Pancreas (tissue), 10 donors: ENCODE measurements around the gene PRKCQ. TPM values are rescaled to one million over a fixed set of nuclear protein-coding genes. Genes with fewer than 3 reads are reported as not detected.

ENCODE experiments used
- ATAC-seq, 4 donors: fragments of 200-7000 bp; cut with Tn5 transposase; one replicate each; pipeline versions ENCODE4 v1.8.0 to v1.9.1; 2020; ENCODE audit warnings: mild to moderate bottlenecking in 4 of 4, moderate library complexity in 4 of 4
- DNase-seq, 6 donors: peaks; one replicate each; pipeline ENCODE4 v3.0.0-alpha.2; 2020
- FAIRE-seq: peaks from 2 replicates; lab custom pipeline; 2012; peaks lifted over from hg19 to GRCh38; lab: Jason Lieb, UNC
- H3K27ac ChIP-seq, 4 donors: fragments of 200-600 bp; sonication (generic); 1 replicate in 3 of 4; 2 replicates in 1 of 4; pipeline versions ENCODE4 v1.5.0 to v1.8.0; 2020
- H3K27me3 ChIP-seq, 4 donors: fragments of 200-600 bp; one replicate each; pipeline ENCODE4 v1.8.0; 2021
- H3K36me3 ChIP-seq, 3 donors: fragments of 200-600 bp; sonication (generic) in 1 of 3; one replicate each; pipeline versions ENCODE4 v1.5.0 to v1.8.0; 2020 to 2021
- H3K4me1 ChIP-seq, 3 donors: fragments of 200-600 bp; one replicate each; pipeline ENCODE4 v1.8.0; 2021
- H3K4me3 ChIP-seq, 4 donors: fragments of 200-600 bp; sonication (generic) in 2 of 4; one replicate each; pipeline versions ENCODE4 v1.5.0 to v1.8.0; 2020 to 2021
- H3K9me3 ChIP-seq, 4 donors: fragments of 200-600 bp; one replicate each; pipeline ENCODE4 v1.8.0; 2021
- WGBS, 2 donors: extraction: QIAGEN DNeasy Blood & Tissue Kit; methylation state at CpG; one replicate each; pipeline ENCODE4 v1.1.7; 2013; 5-methylcytosine and 5-hydroxymethylcytosine counted together
- intact Hi-C, 3 donors: fragments of 100-400 bp; cut with DNase I; formaldehyde crosslinking; loops; one replicate each; pipeline versions ENCODE4 v1.11.1 to v1.14.2; 2022
- polyA plus RNA-seq, 2 donors: library from polyadenylated mRNA; stranded (reverse); fragments of 200-250 nt; gene quantifications; one replicate each; pipeline ENCODE4 v1.2.3, GENCODE V29; 2013
- total RNA-seq, 6 donors: library from RNA; stranded (reverse); fragmentation: NEBNext Ultra II Directional in 4 of 6; extraction: Animal tissue kit (Norgen Biotek cat#: 25700) in 4 of 6; gene quantifications; one replicate each; pipeline versions ENCODE4 v1.2.1 to v1.2.4, GENCODE V29; 2021 to 2023
- TF ChIP-seq, protein P1 (sequence below), 4 donors: fragments of 200-600 bp; sonication (generic) in 3 of 4; IDR thresholded peaks; one replicate each; pipeline versions ENCODE4 v1.5.0 to v1.8.0; 2021; ENCODE audit warnings: antibody characterized with exemption in 4 of 4
- donor health status: healthy with polysubstance abuse.
- donor health status: DM: no; HTN: no; CAD: no; lungs with moderate emphysema.
- donor health status: DM: no; HTN: no; CAD: no.
- donor health status: control.
- donor health status: control.
- donor health status: Bipolar disorder and iron deficiency.
- donor health status: DM: yes; HTN: yes; CAD: no.
- donor health status: DM: no; HTN: no; CAD: no.
- donor health status: DM: no; HTN: no; CAD: no.
- donor health status: DM: yes; HTN: yes; CAD: no.

PRKCQ gene
- total and polyA plus RNA-seq, 8 donors = 1.4 to 5.2 (median 3.4) TPM

DNA sequence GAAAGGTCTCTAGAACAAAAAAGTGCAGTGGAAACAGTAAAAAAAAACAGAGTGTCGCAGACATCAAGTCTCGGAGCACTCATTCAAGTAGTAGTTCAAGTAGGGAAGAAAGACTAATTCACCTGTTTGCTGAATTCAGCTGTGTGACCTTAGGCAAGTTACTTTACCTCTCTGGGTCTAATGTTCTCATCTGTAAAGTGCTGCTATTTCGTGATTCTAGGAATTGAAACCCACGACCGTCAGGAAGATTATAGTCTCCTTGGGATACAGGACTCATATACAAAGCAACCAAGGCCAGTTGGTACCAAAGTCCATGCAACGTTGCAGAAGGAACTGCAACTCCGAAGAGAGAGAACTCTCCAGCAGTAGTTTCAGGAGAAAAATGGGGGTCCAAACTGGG, 26.1 kb downstream of the PRKCQ start:
- no peak overlapping the region for H3K4me3 ChIP-seq
- ATAC-seq = no peak
- intact Hi-C loops = no loop called here

DNA sequence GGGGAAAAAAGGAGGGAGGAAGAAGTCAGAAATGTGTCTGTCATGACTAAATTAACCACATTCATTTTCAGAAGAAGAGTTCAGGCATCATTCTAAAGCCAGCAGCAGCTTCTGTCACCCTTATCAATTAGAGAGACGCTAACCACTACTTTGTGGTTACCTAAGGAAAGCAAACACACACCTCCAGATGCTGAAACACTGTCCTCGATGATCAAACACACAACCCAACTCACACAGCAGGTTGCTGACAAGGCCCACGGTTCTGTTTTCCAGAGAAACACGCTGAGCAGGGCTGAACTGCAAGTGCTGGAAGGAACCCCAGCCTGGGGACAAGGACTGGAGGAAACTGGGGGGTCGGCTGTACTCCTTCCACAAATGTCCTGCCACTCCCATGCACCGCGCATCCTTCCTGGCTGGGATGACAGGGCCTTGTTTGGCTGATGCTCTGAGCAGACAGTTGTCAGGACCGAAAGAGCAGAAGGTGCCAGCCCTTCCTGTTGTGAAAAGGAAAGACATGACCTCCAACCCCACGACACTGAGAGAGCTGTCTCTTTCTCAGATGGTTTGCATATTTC, 36.6 kb downstream of the PRKCQ start:
- H3K4me3 ChIP-seq = peak overlapping the region in 1 of 4 donors; percentile 5
- no peak for DNase-seq

More for the DNA sequence above, 26.1 kb downstream of the PRKCQ start:
- H3K36me3 ChIP-seq = no peaks in the 10 kb centered on the region
- H3K27ac ChIP-seq = no peak overlapping the region
- WGBS, 2 donors = 68 to 74% methylated on average over 7 of the region's 7 CpGs
- TF ChIP-seq, protein P1, sequence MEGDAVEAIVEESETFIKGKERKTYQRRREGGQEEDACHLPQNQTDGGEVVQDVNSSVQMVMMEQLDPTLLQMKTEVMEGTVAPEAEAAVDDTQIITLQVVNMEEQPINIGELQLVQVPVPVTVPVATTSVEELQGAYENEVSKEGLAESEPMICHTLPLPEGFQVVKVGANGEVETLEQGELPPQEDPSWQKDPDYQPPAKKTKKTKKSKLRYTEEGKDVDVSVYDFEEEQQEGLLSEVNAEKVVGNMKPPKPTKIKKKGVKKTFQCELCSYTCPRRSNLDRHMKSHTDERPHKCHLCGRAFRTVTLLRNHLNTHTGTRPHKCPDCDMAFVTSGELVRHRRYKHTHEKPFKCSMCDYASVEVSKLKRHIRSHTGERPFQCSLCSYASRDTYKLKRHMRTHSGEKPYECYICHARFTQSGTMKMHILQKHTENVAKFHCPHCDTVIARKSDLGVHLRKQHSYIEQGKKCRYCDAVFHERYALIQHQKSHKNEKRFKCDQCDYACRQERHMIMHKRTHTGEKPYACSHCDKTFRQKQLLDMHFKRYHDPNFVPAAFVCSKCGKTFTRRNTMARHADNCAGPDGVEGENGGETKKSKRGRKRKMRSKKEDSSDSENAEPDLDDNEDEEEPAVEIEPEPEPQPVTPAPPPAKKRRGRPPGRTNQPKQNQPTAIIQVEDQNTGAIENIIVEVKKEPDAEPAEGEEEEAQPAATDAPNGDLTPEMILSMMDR (IDR thresholded peaks at IDR 0.05) = no peak
- H3K4me1 ChIP-seq = no peaks in the 10 kb centered on the region
- DNase-seq (no peak), FAIRE-seq (no peak)
- H3K27me3 ChIP-seq = no peaks in the 10 kb centered on the region
- H3K9me3 ChIP-seq = no peaks in the 10 kb centered on the region

DNA sequence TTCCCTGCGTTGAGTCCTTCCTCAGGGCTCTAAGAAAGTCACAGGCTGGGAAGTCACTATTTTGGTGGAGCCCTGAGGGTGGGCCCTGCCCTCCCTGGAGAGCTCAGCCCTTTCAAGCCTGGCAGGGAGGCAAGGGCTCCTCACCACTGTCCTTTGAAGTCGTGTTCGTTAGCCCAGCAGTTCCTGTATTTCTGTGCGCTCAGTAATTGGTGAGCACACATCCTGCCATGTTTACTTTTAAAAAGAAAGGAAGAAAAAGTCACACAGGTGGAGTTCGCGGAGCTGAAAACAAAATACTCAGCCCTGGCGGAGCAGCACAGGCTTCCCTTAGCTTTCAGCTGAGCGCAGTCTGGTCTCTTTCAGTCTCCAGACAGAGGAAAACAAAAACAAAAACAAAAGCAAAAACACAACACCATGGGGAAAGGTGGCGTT, 37.1 kb downstream of the PRKCQ start:
- H3K27me3 ChIP-seq = no peaks in the 10 kb centered on the region
- intact Hi-C loops = no loop called here
- DNase-seq (no peak), FAIRE-seq (no peak), ATAC-seq (peak in 2 of 4 donors; percentile 25 to 60)
- no peak overlapping the region for H3K27ac ChIP-seq
- WGBS, 2 donors = 67 to 68% methylated on average over 9 of the region's 9 CpGs
- no peaks in the 10 kb centered on the region for H3K9me3 ChIP-seq
- no peaks in the 10 kb centered on the region for H3K4me1 ChIP-seq
- H3K36me3 ChIP-seq = no peaks in the 10 kb centered on the region
- TF ChIP-seq, protein P1 (IDR thresholded peaks at IDR 0.05) = no peak
- H3K4me3 ChIP-seq = peak overlapping the region in 1 of 4 donors; percentile 5

More for the DNA sequence above, 36.6 kb downstream of the PRKCQ start:
- ATAC-seq = peak in 1 of 4 donors; percentile 11
- FAIRE-seq = no peak
- 70 to 74% methylated on average over 9 of the region's 9 CpGs for WGBS, 2 donors
- Histone ChIP-seq H3K27ac (no peak overlapping the region), H3K36me3 (no peaks in the 10 kb centered on the region), H3K27me3 (no peaks in the 10 kb centered on the region), H3K9me3 (no peaks in the 10 kb centered on the region), H3K4me1 (no peaks in the 10 kb centered on the region)
- TF ChIP-seq, protein P1 (IDR thresholded peaks at IDR 0.05) = no peak
- intact Hi-C loops = no loop called here

DNA sequence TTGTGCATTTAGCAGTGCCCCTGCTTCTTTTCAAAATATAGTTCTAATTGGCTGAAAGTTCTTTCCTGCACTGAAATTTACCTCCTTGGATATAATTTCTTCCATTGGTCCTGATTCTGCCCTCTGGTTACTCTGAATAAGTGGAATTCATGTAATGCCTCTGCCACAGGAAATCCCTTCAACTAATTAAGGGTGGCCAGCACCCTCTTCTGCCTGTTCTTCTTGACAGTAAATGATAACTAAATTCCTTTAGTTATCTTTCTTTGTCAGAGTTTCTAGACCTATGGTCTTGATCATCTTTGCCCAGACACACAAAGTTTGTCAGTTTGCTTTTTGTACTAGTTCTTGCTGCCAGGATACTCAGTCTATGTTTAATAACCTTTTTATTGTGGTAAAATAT, 40.2 kb downstream of the PRKCQ start:
- FAIRE-seq = no peak

DNA sequence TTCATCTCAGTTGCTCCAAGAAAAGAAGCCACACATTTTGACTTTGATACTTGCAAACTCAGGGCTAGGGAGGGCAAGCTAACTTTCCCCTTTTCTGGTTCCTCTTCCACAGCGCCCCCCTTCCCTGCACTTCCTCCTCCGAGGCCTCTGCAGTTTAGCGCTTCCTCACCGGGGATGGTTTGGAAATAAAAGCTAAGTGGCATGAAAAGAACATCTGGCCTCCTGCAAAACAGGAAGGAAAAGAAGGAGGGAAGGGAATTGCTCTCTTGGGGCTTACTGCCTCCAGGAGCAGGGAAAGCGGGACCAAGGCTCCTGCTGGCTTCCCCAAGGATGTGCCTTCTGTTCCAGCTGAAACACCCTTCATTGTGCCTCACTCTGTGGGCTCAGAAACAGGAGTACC, 42.3 kb downstream of the PRKCQ start:
- no peak overlapping the region for H3K27ac ChIP-seq
- no peak overlapping the region for H3K4me3 ChIP-seq
- no peaks in the 10 kb centered on the region for H3K27me3 ChIP-seq
- intact Hi-C loops = no loop called here
- no peaks in the 10 kb centered on the region for H3K4me1 ChIP-seq
- ATAC-seq = peak in 2 of 4 donors; percentile 22 to 35
- TF ChIP-seq, protein P1 (IDR thresholded peaks at IDR 0.05) = no peak
- DNase-seq = no peak
- H3K9me3 ChIP-seq = no peaks in the 10 kb centered on the region
- WGBS, 2 donors = 78 to 85% methylated on average over 5 of the region's 5 CpGs
- FAIRE-seq = no peak
- H3K36me3 ChIP-seq = no peaks in the 10 kb centered on the region

More for the DNA sequence above, 40.2 kb downstream of the PRKCQ start:
- Histone ChIP-seq H3K36me3 (no peaks in the 10 kb centered on the region), H3K4me3 (no peak overlapping the region), H3K27me3 (no peaks in the 10 kb centered on the region), H3K27ac (no peak overlapping the region), H3K4me1 (no peaks in the 10 kb centered on the region), H3K9me3 (no peaks in the 10 kb centered on the region)
- TF ChIP-seq, protein P1 (IDR thresholded peaks at IDR 0.05) = no peak
- intact Hi-C loops = no loop called here
- no peak for ATAC-seq
- no peak for DNase-seq
